Astrocyte of the cerebellum (primary cell): ENCODE results near the gene WDR82.

ENCODE experiments used
- DNase-seq: peaks from one replicate; pipeline ENCODE4 v3.0.0-alpha.2; 2011; ENCODE audit warnings: low read depth
- H3K4me3 ChIP-seq: 2 replicates; pipeline ENCODE4 v1.5.1; 2011; ENCODE audit warnings: mild to moderate bottlenecking, low read depth, low read length, moderate library complexity
- CTCF ChIP-seq: IDR thresholded peaks from 2 replicates; pipeline ENCODE4 v1.5.1; 2012; ENCODE audit warnings: low read length, low read depth, moderate library complexity, mild to moderate bottlenecking; ENCODE audit errors: missing control alignments
- in situ Hi-C: cut with HindIII; loops from 2 replicates; pipeline ENCODE4 v1.10.0; 2017; ENCODE audit warnings: low sequenced_read_pairs

WDR82 gene

GRCh38 chr3:52315006-52315405 lies 36.6 kb upstream of the WDR82 start:
- TF ChIP-seq CTCF, result no peak
- H3K4me3 ChIP-seq, result no peak overlapping the region
- in situ Hi-C loops, result no loop called here
- DNase-seq, result no peak

GRCh38 chr3:52314489-52314888 lies 36.0 kb upstream of the WDR82 start:
- TF ChIP-seq CTCF, result no peak
- in situ Hi-C loops, result no loop called here
- DNase-seq, result no peak
- H3K4me3 ChIP-seq, result no peak overlapping the region

GRCh38 chr3:52313774-52314188 lies 35.3 kb upstream of the WDR82 start:
- in situ Hi-C loops, result no loop called here
- no peak for TF ChIP-seq CTCF
- no peak overlapping the region for H3K4me3 ChIP-seq
- DNase-seq, result no peak

GRCh38 chr3:52313188-52313773 lies 34.8 kb upstream of the WDR82 start:
- DNase-seq, result no peak
- no peak for TF ChIP-seq CTCF
- H3K4me3 ChIP-seq, result no peak overlapping the region
- in situ Hi-C loops, result no loop called here

- in situ Hi-C loops, result no loop called here
- DNase-seq, result no peak
- H3K4me3 ChIP-seq, result no peak overlapping the region
- no peak for TF ChIP-seq CTCF
Observed at GRCh38 chr3:52311576-52312119, 33.2 kb upstream of the WDR82 start.

GRCh38 chr3:52310861-52311575 lies 32.6 kb upstream of the WDR82 start:
- TF ChIP-seq CTCF, result no peak
- in situ Hi-C loops, result no loop called here
- no peak for DNase-seq
- H3K4me3 ChIP-seq, result no peak overlapping the region
